Nephron (organoid): ENCODE data around the gene PSMB5.

Experiments
- H3K27ac Mint-ChIP-seq, 3 experiments: 2 replicates each; pipeline ENCODE4 v1.8.0; 2020; ENCODE audit warnings: mixed read lengths in 3 of 3, mild to moderate bottlenecking in 2 of 3, moderate library complexity in 1 of 3
- H3K27me3 Mint-ChIP-seq: 2 replicates; pipeline ENCODE4 v1.8.0; 2021; ENCODE audit warnings: low read depth, mild to moderate bottlenecking, moderate library complexity, mixed read lengths
- H3K36me3 Mint-ChIP-seq: 2 replicates; pipeline ENCODE4 v1.8.0; 2020; ENCODE audit warnings: low read depth, mixed read lengths
- H3K4me1 Mint-ChIP-seq: 2 replicates; pipeline ENCODE4 v1.8.0; 2020; ENCODE audit warnings: mixed read lengths
- H3K4me3 Mint-ChIP-seq, 3 experiments: 2 replicates each; pipeline ENCODE4 v1.8.0; 2020; ENCODE audit warnings: mild to moderate bottlenecking in 3 of 3, mixed read lengths in 3 of 3, moderate library complexity in 2 of 3
- H3K9me3 Mint-ChIP-seq: 2 replicates; pipeline ENCODE4 v1.8.0; 2020; ENCODE audit warnings: mixed read lengths
- CTCF ChIP-seq, 3 experiments: fragments of 200-600 bp; sonication (generic); IDR thresholded peaks; one replicate each; pipeline ENCODE4 v1.5.0; 2021; ENCODE audit warnings: antibody characterized with exemption in 3 of 3; ENCODE audit not compliant: unreplicated experiment in 3 of 3

PSMB5 gene

GRCh38 chr14:23009939-23010726 is 24.6 kb downstream of the PSMB5 start, which contains the start of gene C14orf93:
Gene C14orf93, minus strand, starts transcription at chr14:23010143. Its CDS starts 11,120 bp downstream, at chr14:22999023.
- Mint-ChIP-seq H3K9me3 (no peaks in the 10 kb centered on the region), H3K4me3 (peak within 1 kb of the TSS; percentile 84 to 92 (median 90)), H3K27ac (peak within 1 kb of the TSS; percentile 96 to 99 (median 99)), H3K4me1 (peaks cover 48% of the 10 kb centered on the region), H3K36me3 (no peaks in the 10 kb centered on the region), H3K27me3 (no peaks in the 10 kb centered on the region)
- no peak for TF ChIP-seq CTCF (IDR thresholded peaks at IDR 0.05; ENCODE audit: unreplicated experiment in 3 of 3)

DNA sequence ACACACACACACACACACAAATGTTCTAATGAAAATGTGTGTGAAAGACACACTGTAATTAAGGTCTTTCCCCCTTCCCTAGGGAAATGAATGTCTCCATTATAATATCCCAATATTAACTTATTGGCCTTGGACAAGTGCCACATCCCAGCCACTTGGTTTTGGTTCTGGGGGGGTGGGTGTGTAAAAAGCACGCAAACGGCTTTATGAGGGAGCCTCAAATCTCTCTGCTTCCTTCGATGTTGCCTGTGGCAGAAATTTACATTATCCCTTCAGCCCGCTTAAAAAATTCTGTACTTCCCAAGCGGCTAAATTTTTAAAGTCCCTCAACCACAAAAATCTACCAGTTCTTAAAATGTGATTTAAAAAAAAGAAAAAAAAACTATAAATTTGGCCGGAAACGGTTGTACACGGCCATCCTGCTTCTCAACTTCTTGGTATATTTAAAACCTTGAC is 25.2 kb downstream of the PSMB5 start:
- H3K36me3 Mint-ChIP-seq: no peaks in the 10 kb centered on the region
- no peak for TF ChIP-seq CTCF (IDR thresholded peaks at IDR 0.05; ENCODE audit: unreplicated experiment in 3 of 3)
- H3K27ac Mint-ChIP-seq: peak overlapping the region; percentile 96 to 99 (median 99)
- peaks cover 52% of the 10 kb centered on the region for H3K4me1 Mint-ChIP-seq
- H3K9me3 Mint-ChIP-seq: no peaks in the 10 kb centered on the region
- H3K4me3 Mint-ChIP-seq: peak overlapping the region; percentile 84 to 92 (median 89)
- H3K27me3 Mint-ChIP-seq: no peaks in the 10 kb centered on the region

GRCh38 chr14:23008831-23009230 is 25.9 kb downstream of the PSMB5 start:
- no peak for TF ChIP-seq CTCF (IDR thresholded peaks at IDR 0.05; ENCODE audit: unreplicated experiment in 3 of 3)
- Mint-ChIP-seq H3K27me3 (no peaks in the 10 kb centered on the region), H3K36me3 (no peaks in the 10 kb centered on the region)

GRCh38 chr14:23006544-23007419 is 27.9 kb downstream of the PSMB5 start:
- Mint-ChIP-seq H3K4me1 (peaks cover 52% of the 10 kb centered on the region), H3K36me3 (no peaks in the 10 kb centered on the region), H3K4me3 (peak overlapping the region; percentile 92 to 97 (median 96)), H3K27ac (peak overlapping the region; percentile 99), H3K27me3 (no peaks in the 10 kb centered on the region), H3K9me3 (no peaks in the 10 kb centered on the region)
- TF ChIP-seq CTCF (IDR thresholded peaks at IDR 0.05; ENCODE audit: unreplicated experiment in 3 of 3): peak in 1 of 3 experiments; percentile 26

More at GRCh38 chr14:23008831-23009230, 25.9 kb downstream of the PSMB5 start:
- Mint-ChIP-seq H3K4me1 (peaks cover 52% of the 10 kb centered on the region), H3K4me3 (peak overlapping the region; percentile 47 to 89 (median 69)), H3K9me3 (no peaks in the 10 kb centered on the region), H3K27ac (peak overlapping the region; percentile 96 to 99 (median 99))

DNA sequence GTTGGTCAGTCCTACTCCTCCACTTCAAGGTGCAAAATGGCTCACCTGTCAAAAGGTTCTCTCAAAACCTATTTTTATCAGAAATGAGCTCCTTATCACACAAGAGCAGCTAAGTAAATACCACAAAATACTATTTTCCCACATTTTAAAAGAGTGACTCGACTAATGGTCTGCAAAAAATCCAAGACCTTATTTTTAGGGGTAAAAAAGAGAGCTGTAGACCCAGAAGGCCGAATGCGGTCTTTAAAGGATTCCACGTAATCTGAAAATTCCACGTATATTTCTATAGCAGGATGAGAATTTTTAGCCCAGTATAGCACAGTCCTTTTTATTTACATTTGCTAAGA is 28.5 kb downstream of the PSMB5 start:
- no peak for TF ChIP-seq CTCF (IDR thresholded peaks at IDR 0.05; ENCODE audit: unreplicated experiment in 3 of 3)
- Mint-ChIP-seq H3K4me3 (peak overlapping the region; percentile 92 to 97 (median 96)), H3K27ac (peak overlapping the region; percentile 99)

More for the DNA sequence above, 28.5 kb downstream of the PSMB5 start:
- no peaks in the 10 kb centered on the region for H3K9me3 Mint-ChIP-seq
- peaks cover 48% of the 10 kb centered on the region for H3K4me1 Mint-ChIP-seq
- H3K27me3 Mint-ChIP-seq: no peaks in the 10 kb centered on the region
- H3K36me3 Mint-ChIP-seq: no peaks in the 10 kb centered on the region
